ENCODE measurements around the gene COPZ2.
"Not testable (repeated sequence)": the region's sequence is repeated elsewhere in the genome, so short reads cannot be mapped to it uniquely, and the experiment has no call there.

The COPZ2 gene

GRCh38 chr17:48001657-48002056 lies 35.9 kb downstream of the COPZ2 start:
- H3K27ac ChIP-seq (ENCODE audit: low read depth, low read length), result not testable (repeated sequence)
- peaks cover 7 to 23% (median 20%) of the 10 kb centered on the region in 5 donors for H3K4me1 ChIP-seq (ENCODE audit: control insufficient read depth in 5 of 5, insufficient read depth in 5 of 5, low read length in 5 of 5)

GRCh38 chr17:48001197-48001596 lies 36.4 kb downstream of the COPZ2 start:
- Histone ChIP-seq H3K27ac (ENCODE audit: low read depth, low read length) (no peak overlapping the region), H3K36me3 (ENCODE audit: control insufficient read depth in 5 of 5, insufficient read depth in 5 of 5, low read length in 5 of 5) (no peaks in the 10 kb centered on the region), H3K4me3 (ENCODE audit: low read depth in 1 of 5, low read length in 5 of 5) (no peak overlapping the region)

More at GRCh38 chr17:48001657-48002056, 35.9 kb downstream of the COPZ2 start:
- H3K27me3 ChIP-seq (ENCODE audit: control insufficient read depth in 5 of 5, insufficient read depth in 4 of 5, low read length in 5 of 5); H3K9ac ChIP-seq (ENCODE audit: low read length in 5 of 5); H3K9me3 ChIP-seq (ENCODE audit: control insufficient read depth in 5 of 5, low read length in 5 of 5); H3K4me3 ChIP-seq (ENCODE audit: low read depth in 1 of 5, low read length in 5 of 5); H3K36me3 ChIP-seq (ENCODE audit: control insufficient read depth in 5 of 5, insufficient read depth in 5 of 5, low read length in 5 of 5): not testable (repeated sequence)

GRCh38 chr17:47999582-47999981 lies 38.0 kb downstream of the COPZ2 start:
- H3K36me3 ChIP-seq (ENCODE audit: control insufficient read depth in 5 of 5, insufficient read depth in 5 of 5, low read length in 5 of 5), result no peaks in the 10 kb centered on the region
- no peak overlapping the region for H3K9ac ChIP-seq (ENCODE audit: low read length in 5 of 5)
- H3K27me3 ChIP-seq (ENCODE audit: control insufficient read depth in 5 of 5, insufficient read depth in 4 of 5, low read length in 5 of 5), result peaks cover 0 to 8% (median 7%) of the 10 kb centered on the region in 5 donors
- H3K4me1 ChIP-seq (ENCODE audit: control insufficient read depth in 5 of 5, insufficient read depth in 5 of 5, low read length in 5 of 5), result peaks cover 7 to 23% (median 20%) of the 10 kb centered on the region in 5 donors
- no peaks in the 10 kb centered on the region for H3K9me3 ChIP-seq (ENCODE audit: control insufficient read depth in 5 of 5, low read length in 5 of 5)
- no peak overlapping the region for H3K4me3 ChIP-seq (ENCODE audit: low read depth in 1 of 5, low read length in 5 of 5)
- H3K27ac ChIP-seq (ENCODE audit: low read depth, low read length), result no peak overlapping the region

More at GRCh38 chr17:48001197-48001596, 36.4 kb downstream of the COPZ2 start:
- Histone ChIP-seq H3K27me3 (ENCODE audit: control insufficient read depth in 5 of 5, insufficient read depth in 4 of 5, low read length in 5 of 5) (peaks cover 0 to 3% (median 0%) of the 10 kb centered on the region in 5 donors), H3K9me3 (ENCODE audit: control insufficient read depth in 5 of 5, low read length in 5 of 5) (no peaks in the 10 kb centered on the region), H3K9ac (ENCODE audit: low read length in 5 of 5) (no peak overlapping the region), H3K4me1 (ENCODE audit: control insufficient read depth in 5 of 5, insufficient read depth in 5 of 5, low read length in 5 of 5) (peaks cover 7 to 23% (median 20%) of the 10 kb centered on the region in 5 donors)

DNA sequence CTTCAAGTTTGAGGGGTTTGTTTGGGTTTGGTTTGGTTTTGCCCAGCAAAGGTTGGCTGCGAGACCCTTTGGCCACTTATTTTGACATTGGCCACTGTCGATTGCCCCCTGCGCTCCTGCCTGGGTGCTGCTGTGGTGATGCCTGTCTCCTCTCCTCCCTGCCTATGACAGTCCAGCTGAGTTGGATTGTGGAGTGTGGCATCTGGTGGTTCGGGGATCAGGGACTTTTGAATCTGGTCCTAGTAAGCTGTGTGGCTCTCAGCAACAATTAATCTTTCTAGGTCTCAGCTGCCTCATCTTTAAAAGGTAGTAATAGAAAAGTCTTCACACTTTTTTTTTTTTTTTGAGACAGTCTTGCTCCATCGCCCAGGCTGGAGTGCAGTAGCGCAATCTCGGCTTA lies 39.6 kb downstream of the COPZ2 start:
- no peak overlapping the region for H3K4me3 ChIP-seq (ENCODE audit: low read depth in 1 of 5, low read length in 5 of 5)
- no peaks in the 10 kb centered on the region for H3K36me3 ChIP-seq (ENCODE audit: control insufficient read depth in 5 of 5, insufficient read depth in 5 of 5, low read length in 5 of 5)
- no peak overlapping the region for H3K27ac ChIP-seq (ENCODE audit: low read depth, low read length)
- H3K4me1 ChIP-seq (ENCODE audit: control insufficient read depth in 5 of 5, insufficient read depth in 5 of 5, low read length in 5 of 5), result peaks cover 7 to 19% (median 16%) of the 10 kb centered on the region in 5 donors
- H3K9ac ChIP-seq (ENCODE audit: low read length in 5 of 5), result no peak overlapping the region
- H3K27me3 ChIP-seq (ENCODE audit: control insufficient read depth in 5 of 5, insufficient read depth in 4 of 5, low read length in 5 of 5), result peaks cover 0 to 8% (median 6%) of the 10 kb centered on the region in 5 donors
- no peaks in the 10 kb centered on the region for H3K9me3 ChIP-seq (ENCODE audit: control insufficient read depth in 5 of 5, low read length in 5 of 5)

GRCh38 chr17:47997586-47997985 lies 40.0 kb downstream of the COPZ2 start:
- H3K4me3 ChIP-seq (ENCODE audit: low read depth in 1 of 5, low read length in 5 of 5), result no peak overlapping the region
- no peak overlapping the region for H3K9ac ChIP-seq (ENCODE audit: low read length in 5 of 5)
- peaks cover 0 to 8% (median 6%) of the 10 kb centered on the region in 5 donors for H3K27me3 ChIP-seq (ENCODE audit: control insufficient read depth in 5 of 5, insufficient read depth in 4 of 5, low read length in 5 of 5)
- H3K9me3 ChIP-seq (ENCODE audit: control insufficient read depth in 5 of 5, low read length in 5 of 5), result no peaks in the 10 kb centered on the region
- no peaks in the 10 kb centered on the region for H3K36me3 ChIP-seq (ENCODE audit: control insufficient read depth in 5 of 5, insufficient read depth in 5 of 5, low read length in 5 of 5)
- H3K27ac ChIP-seq (ENCODE audit: low read depth, low read length), result no peak overlapping the region
- peaks cover 6 to 15% (median 12%) of the 10 kb centered on the region in 5 donors for H3K4me1 ChIP-seq (ENCODE audit: control insufficient read depth in 5 of 5, insufficient read depth in 5 of 5, low read length in 5 of 5)

- Histone ChIP-seq H3K27ac (ENCODE audit: low read depth, low read length) (no peak overlapping the region), H3K4me1 (ENCODE audit: control insufficient read depth in 5 of 5, insufficient read depth in 5 of 5, low read length in 5 of 5) (peaks cover 0 to 7% (median under 1%) of the 10 kb centered on the region in 5 donors), H3K27me3 (ENCODE audit: control insufficient read depth in 5 of 5, insufficient read depth in 4 of 5, low read length in 5 of 5) (peaks cover 0 to 8% (median 6%) of the 10 kb centered on the region in 5 donors), H3K9me3 (ENCODE audit: control insufficient read depth in 5 of 5, low read length in 5 of 5) (no peaks in the 10 kb centered on the region), H3K9ac (ENCODE audit: low read length in 5 of 5) (no peak overlapping the region), H3K36me3 (ENCODE audit: control insufficient read depth in 5 of 5, insufficient read depth in 5 of 5, low read length in 5 of 5) (no peaks in the 10 kb centered on the region), H3K4me3 (ENCODE audit: low read depth in 1 of 5, low read length in 5 of 5) (no peak overlapping the region)
These were observed 41.4 kb downstream of the COPZ2 start for GRCh38 chr17:47996201-47996600.

GRCh38 chr17:47995241-47995935 lies 42.2 kb downstream of the COPZ2 start:
- Histone ChIP-seq H3K27ac (ENCODE audit: low read depth, low read length) (no peak overlapping the region), H3K4me3 (ENCODE audit: low read depth in 1 of 5, low read length in 5 of 5) (no peak overlapping the region), H3K36me3 (ENCODE audit: control insufficient read depth in 5 of 5, insufficient read depth in 5 of 5, low read length in 5 of 5) (no peaks in the 10 kb centered on the region), H3K9me3 (ENCODE audit: control insufficient read depth in 5 of 5, low read length in 5 of 5) (no peaks in the 10 kb centered on the region), H3K4me1 (ENCODE audit: control insufficient read depth in 5 of 5, insufficient read depth in 5 of 5, low read length in 5 of 5) (peaks cover 0 to 7% (median 0%) of the 10 kb centered on the region in 5 donors), H3K27me3 (ENCODE audit: control insufficient read depth in 5 of 5, insufficient read depth in 4 of 5, low read length in 5 of 5) (peaks cover 0 to 8% (median 6%) of the 10 kb centered on the region in 5 donors), H3K9ac (ENCODE audit: low read length in 5 of 5) (no peak overlapping the region)

DNA sequence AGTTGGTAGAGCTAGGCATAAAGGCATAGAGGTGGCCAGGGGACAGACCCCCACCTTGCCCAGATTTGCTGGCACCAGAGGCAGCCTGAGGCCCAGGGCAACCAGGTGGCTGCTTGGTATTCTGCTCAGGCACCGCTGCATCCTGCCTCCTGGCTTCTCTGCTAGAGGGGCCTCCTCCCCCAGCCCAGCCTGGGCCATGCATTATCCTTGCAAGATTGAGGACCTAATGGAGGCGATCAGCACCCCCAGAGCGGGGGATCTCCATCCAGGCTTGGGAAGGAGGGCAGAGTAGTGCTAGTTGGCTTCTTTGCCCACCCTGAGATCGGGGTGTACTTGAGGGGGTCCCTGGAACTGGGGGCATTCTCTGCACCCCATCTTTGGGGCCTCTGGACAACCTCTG lies 42.9 kb downstream of the COPZ2 start:
- Histone ChIP-seq H3K4me3 (ENCODE audit: low read depth in 1 of 5, low read length in 5 of 5) (no peak overlapping the region), H3K4me1 (ENCODE audit: control insufficient read depth in 5 of 5, insufficient read depth in 5 of 5, low read length in 5 of 5) (peaks cover 0 to 4% (median 0%) of the 10 kb centered on the region in 5 donors), H3K36me3 (ENCODE audit: control insufficient read depth in 5 of 5, insufficient read depth in 5 of 5, low read length in 5 of 5) (no peaks in the 10 kb centered on the region), H3K27ac (ENCODE audit: low read depth, low read length) (no peak overlapping the region), H3K27me3 (ENCODE audit: control insufficient read depth in 5 of 5, insufficient read depth in 4 of 5, low read length in 5 of 5) (peaks cover 0 to 8% (median 6%) of the 10 kb centered on the region in 5 donors), H3K9ac (ENCODE audit: low read length in 5 of 5) (no peak overlapping the region), H3K9me3 (ENCODE audit: control insufficient read depth in 5 of 5, low read length in 5 of 5) (no peaks in the 10 kb centered on the region)

GRCh38 chr17:47993964-47994363 lies 43.6 kb downstream of the COPZ2 start:
- no peak overlapping the region for H3K4me3 ChIP-seq (ENCODE audit: low read depth in 1 of 5, low read length in 5 of 5)
- peaks cover 0 to 4% (median 0%) of the 10 kb centered on the region in 5 donors for H3K4me1 ChIP-seq (ENCODE audit: control insufficient read depth in 5 of 5, insufficient read depth in 5 of 5, low read length in 5 of 5)
- H3K27me3 ChIP-seq (ENCODE audit: control insufficient read depth in 5 of 5, insufficient read depth in 4 of 5, low read length in 5 of 5), result peaks cover 0 to 8% (median 6%) of the 10 kb centered on the region in 5 donors
- H3K9me3 ChIP-seq (ENCODE audit: control insufficient read depth in 5 of 5, low read length in 5 of 5), result no peaks in the 10 kb centered on the region
- no peaks in the 10 kb centered on the region for H3K36me3 ChIP-seq (ENCODE audit: control insufficient read depth in 5 of 5, insufficient read depth in 5 of 5, low read length in 5 of 5)
- H3K27ac ChIP-seq (ENCODE audit: low read depth, low read length), result no peak overlapping the region
- no peak overlapping the region for H3K9ac ChIP-seq (ENCODE audit: low read length in 5 of 5)

- no peak overlapping the region for H3K4me3 ChIP-seq (ENCODE audit: low read depth in 1 of 5, low read length in 5 of 5)
- peaks cover 0 to 4% (median 0%) of the 10 kb centered on the region in 5 donors for H3K4me1 ChIP-seq (ENCODE audit: control insufficient read depth in 5 of 5, insufficient read depth in 5 of 5, low read length in 5 of 5)
- H3K9me3 ChIP-seq (ENCODE audit: control insufficient read depth in 5 of 5, low read length in 5 of 5), result no peaks in the 10 kb centered on the region
- no peaks in the 10 kb centered on the region for H3K36me3 ChIP-seq (ENCODE audit: control insufficient read depth in 5 of 5, insufficient read depth in 5 of 5, low read length in 5 of 5)
- H3K27ac ChIP-seq (ENCODE audit: low read depth, low read length), result no peak overlapping the region
- peaks cover 0 to 8% (median 6%) of the 10 kb centered on the region in 5 donors for H3K27me3 ChIP-seq (ENCODE audit: control insufficient read depth in 5 of 5, insufficient read depth in 4 of 5, low read length in 5 of 5)
- no peak overlapping the region for H3K9ac ChIP-seq (ENCODE audit: low read length in 5 of 5)
These were observed 44.5 kb downstream of the COPZ2 start for GRCh38 chr17:47993031-47993564.

Measured in subcutaneous abdominal adipose tissue (tissue), 5 donors.